ENCODE data around the gene MYO5A. TPM values are rescaled to one million over a fixed set of nuclear protein-coding genes. Genes with fewer than 3 reads are reported as not detected.
"Not testable (repeated sequence)": the region's sequence is repeated elsewhere in the genome, so short reads cannot be mapped to it uniquely, and the experiment has no call there.

MYO5A gene
- total RNA-seq, result 19.8 and 23.7 TPM in 2 replicates

DNA sequence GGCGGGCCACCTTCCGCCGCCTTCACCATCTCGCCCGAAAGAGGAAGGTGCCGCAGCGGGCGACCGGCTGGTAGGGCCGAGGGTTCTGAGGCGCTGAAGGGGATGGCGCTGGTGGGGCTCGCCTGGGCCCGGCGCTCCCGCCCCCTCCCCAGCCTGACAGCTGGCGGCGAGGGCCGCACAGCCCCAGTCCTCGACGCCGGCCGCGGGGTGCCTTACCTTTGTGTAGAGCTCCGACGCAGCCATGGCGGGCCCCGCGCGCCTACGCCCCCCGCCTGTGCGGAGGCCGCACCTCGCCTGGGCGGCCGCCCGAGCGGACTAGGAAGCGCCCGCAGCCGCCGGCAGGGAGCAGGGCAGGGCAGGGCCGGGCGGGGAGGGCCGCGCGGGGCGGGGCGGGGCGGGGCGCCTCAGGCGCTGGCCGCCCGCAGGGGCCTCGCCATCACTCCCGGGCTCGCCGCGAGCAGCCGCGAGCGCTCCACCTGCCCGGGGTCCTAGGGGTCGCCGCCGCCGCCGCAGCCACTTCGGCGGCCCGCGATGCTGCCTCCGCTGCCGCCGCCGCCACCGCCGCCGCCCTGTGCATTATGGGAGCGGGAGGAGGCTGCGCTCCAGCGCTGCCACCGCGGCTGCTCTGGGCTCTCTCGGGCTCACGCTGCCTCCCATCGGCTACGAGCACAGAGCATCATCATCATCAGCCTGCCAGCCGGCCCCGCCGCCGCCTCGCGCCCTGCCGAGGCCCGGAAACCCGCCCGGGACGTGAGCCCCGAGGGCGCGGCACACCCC, at the start of gene MYO5A:
Gene MYO5A, minus strand, starts transcription at position 317 of the 777 bp plus-strand sequence. Its CDS starts 74 bp downstream, at position 243.
- Mint-ChIP-seq H3K27ac (peak within 1 kb of the TSS; percentile 86), H3K27me3 (peaks cover 14% of the 10 kb centered on the region), H3K4me1 (peaks cover 32% of the 10 kb centered on the region), H3K9me3 (no peaks in the 10 kb centered on the region), H3K4me3 (peak within 1 kb of the TSS; percentile 96), H3K36me3 (ENCODE audit: low read depth) (peaks cover 1% of the 10 kb centered on the region)
- intact Hi-C loops (cut with micrococcal nuclease), result loop anchor here (1.0 to 10.0 kb wide), 6 partner anchors 30 to 266 kb away; partner anchors contain the start of gene ATOSA
- peak; percentile 94 for DNase-seq

DNA sequence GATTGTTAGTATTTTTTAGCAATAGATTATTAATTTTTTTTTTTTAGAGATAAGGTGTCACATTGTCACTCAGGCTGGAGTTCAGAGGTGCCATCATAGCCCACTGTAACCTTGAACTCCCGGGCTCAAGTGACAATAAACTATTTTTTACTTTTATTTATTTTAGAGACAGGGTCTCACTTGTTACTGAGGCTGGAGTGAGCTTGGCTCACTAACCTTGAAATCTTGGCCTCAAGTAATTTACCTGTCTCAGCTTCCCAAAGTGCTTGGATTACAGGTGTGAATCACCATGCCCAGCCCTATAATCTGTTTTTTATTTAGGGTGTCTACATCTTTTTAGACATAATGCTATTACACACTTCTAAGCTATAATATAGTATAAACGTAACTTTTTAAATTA, 48.0 kb upstream of the MYO5A start:
- intact Hi-C loops (cut with micrococcal nuclease), result no loop called here
- Mint-ChIP-seq H3K4me1 (no peaks in the 10 kb centered on the region), H3K27ac (no peak overlapping the region), H3K4me3 (no peak overlapping the region), H3K36me3 (ENCODE audit: low read depth) (peaks cover 9% of the 10 kb centered on the region), H3K27me3 (peaks cover 5% of the 10 kb centered on the region), H3K9me3 (peaks cover 9% of the 10 kb centered on the region)
- no peak for DNase-seq

DNA sequence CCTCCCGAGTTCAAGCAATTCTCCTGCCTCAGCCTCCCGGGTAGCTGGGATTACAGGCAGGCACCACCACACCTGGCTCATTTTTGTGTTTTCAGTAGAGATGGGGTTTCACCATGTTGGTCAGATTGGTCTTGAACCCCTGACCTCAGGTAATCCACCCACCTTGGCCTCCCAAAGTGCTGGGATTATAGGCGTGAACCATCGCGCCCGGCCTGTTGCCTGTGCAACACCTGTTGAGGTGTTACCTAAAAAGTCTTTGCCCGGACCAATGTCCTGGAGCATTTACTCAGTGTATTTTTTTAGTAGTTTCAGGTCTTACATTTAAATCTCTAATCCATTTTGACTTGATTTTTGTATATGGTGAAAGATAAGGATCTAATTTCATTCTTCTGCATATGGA, 46.9 kb upstream of the MYO5A start:
- H3K9me3 Mint-ChIP-seq; H3K27ac Mint-ChIP-seq; H3K4me1 Mint-ChIP-seq; H3K36me3 Mint-ChIP-seq (ENCODE audit: low read depth); DNase-seq; H3K4me3 Mint-ChIP-seq; H3K27me3 Mint-ChIP-seq; intact Hi-C loops (cut with micrococcal nuclease): not testable (repeated sequence)

DNA sequence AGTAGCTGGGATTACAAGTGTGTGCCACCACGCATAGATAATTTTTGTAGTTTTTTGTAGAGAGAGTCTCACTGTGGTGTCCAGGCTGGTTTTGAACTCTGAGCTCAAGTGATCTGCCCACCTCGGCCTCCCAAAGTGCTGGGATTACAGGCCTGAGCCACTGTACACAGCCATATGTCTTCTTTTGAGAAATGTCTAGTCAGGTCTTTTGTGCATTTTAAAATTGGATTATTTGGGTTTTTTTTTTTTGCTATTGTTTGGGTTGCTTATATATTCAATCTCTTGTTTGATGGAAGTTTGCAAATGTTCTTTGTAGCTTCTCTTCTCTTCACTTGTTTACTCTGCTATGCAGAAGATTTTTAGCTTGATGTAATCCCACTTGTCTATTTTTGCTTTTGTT, 46.4 kb upstream of the MYO5A start:
- peaks cover 9% of the 10 kb centered on the region for H3K9me3 Mint-ChIP-seq
- H3K27me3 Mint-ChIP-seq, result peaks cover 5% of the 10 kb centered on the region
- no peak overlapping the region for H3K4me3 Mint-ChIP-seq
- no peak overlapping the region for H3K27ac Mint-ChIP-seq
- no peaks in the 10 kb centered on the region for H3K4me1 Mint-ChIP-seq
- no peak for DNase-seq
- intact Hi-C loops (cut with micrococcal nuclease), result no loop called here
- H3K36me3 Mint-ChIP-seq (ENCODE audit: low read depth), result peaks cover 6% of the 10 kb centered on the region

DNA sequence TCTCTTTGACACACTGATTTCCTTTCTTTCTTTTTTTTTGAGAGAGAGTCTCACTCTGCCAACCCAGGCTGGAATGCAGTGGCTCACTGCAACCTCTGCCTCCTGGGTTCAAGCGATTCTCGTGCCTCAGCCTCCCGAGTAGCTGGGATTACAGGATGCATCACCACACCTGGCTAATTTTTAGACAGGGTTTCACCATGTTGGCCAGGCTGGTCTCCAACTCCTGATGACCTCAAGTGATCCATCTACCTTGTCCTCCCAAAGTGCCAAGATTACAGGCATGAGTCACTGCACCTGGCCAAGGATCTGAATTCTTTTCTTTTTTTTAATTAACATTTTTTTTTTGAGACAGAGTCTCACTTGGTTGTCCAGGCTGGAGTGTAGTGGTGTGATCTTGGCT, 45.9 kb upstream of the MYO5A start:
- H3K27ac Mint-ChIP-seq; H3K4me1 Mint-ChIP-seq; H3K4me3 Mint-ChIP-seq; H3K9me3 Mint-ChIP-seq; intact Hi-C loops (cut with micrococcal nuclease); H3K36me3 Mint-ChIP-seq (ENCODE audit: low read depth); H3K27me3 Mint-ChIP-seq; DNase-seq: not testable (repeated sequence)

DNA sequence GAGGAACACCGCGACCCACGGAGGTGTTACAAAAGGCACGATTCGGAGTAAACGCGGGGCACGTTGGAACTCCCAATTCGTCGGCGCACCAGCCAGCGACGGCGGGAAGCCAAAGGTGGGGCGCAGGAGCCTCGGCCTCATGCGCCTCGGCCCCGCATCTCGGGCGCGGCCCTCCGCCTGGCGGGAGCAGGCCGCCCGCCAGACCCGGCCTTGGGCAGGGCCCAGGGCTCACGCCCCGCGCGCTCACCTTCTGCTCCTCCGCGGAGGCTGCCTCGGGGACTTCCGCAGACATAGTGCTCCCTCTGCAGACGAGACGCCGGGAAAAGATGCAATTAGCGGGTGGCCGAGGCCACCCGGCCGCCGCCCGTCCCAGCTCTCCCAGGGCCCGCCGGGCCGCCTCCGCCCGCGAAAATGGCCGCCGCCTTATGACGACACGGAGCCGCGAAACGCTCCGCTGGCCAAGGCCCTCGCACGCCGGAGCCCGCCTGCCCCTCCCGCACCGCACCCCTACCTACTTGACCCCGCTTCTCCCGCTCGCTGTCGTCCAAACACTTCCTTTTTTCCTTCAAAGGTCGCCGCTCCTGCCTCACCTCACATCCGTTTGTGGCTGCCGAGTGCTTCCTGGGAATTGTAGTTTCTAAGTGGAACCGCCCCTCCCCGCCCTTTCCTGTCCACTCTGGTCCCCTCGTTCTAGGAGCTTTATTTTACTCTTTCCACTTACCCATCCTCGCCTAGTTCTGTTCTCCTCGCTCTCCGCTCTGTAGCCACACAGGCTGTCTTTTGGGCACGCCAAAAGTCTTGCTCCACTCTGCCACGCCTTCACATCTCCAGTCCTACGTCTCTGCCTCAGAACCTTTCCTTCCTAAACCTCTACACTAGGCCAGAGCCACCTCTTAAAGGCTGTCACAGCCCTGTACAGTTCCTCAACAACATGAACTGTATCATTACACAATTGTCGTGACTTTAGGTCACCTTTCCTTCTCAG, 40.2 kb upstream of the MYO5A start, which contains the start of gene ARPP19:
Gene ARPP19, minus strand, starts transcription at position 430 of the 985 bp plus-strand sequence. Its CDS starts 138 bp downstream, at position 292.
- peaks cover 28% of the 10 kb centered on the region for H3K4me1 Mint-ChIP-seq
- H3K27me3 Mint-ChIP-seq, result peaks cover 3% of the 10 kb centered on the region
- DNase-seq, result peak; percentile 94
- intact Hi-C loops (cut with micrococcal nuclease), result loop anchor here (1.0 kb wide), 4 partner anchors 10 to 238 kb away; partner anchors contain the start of gene ATOSA
- peak within 1 kb of the TSS; percentile 99 for H3K27ac Mint-ChIP-seq
- H3K36me3 Mint-ChIP-seq (ENCODE audit: low read depth), result peaks cover 9% of the 10 kb centered on the region
- H3K9me3 Mint-ChIP-seq, result peaks cover 3% of the 10 kb centered on the region
- peak within 1 kb of the TSS; percentile 88 for H3K4me3 Mint-ChIP-seq

DNA sequence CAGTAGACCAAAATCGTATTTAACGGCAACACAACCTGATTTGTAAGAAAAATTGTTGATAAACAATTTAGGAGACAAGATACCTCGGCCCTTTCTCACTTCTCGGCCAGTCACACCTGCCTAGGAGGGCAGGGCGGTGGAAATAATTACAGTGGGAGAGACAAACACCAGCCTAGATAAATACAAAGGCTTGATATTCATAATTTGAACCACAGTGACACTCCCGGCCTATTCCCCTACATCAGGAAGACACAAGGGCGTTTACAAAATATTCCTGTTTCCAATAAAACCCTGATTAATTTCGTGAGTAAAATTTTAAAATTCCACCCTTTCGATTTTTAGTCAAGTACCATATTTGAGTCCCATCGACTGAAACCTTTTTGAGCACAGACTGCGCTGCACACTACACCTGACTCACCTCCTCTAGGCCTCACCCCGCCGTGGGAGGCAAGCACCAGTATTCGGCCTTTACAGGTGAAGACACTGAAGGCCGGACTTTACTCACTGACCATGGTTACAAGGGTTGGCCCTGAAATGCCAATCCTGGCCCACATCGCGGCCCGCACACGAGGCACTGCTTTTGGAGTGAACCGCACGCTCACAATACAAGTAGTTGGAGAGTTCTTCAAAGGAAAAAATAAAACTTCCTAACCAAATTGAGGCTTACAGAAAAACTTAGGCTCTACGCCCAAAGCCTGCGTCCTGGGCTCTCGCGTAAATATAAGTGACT, 39.4 kb upstream of the MYO5A start:
- peak; percentile 81 for DNase-seq
- Mint-ChIP-seq H3K4me3 (peak overlapping the region; percentile 88), H3K27ac (peak overlapping the region; percentile 99), H3K9me3 (no peaks in the 10 kb centered on the region), H3K36me3 (ENCODE audit: low read depth) (peaks cover 9% of the 10 kb centered on the region), H3K27me3 (no peaks in the 10 kb centered on the region), H3K4me1 (peaks cover 29% of the 10 kb centered on the region)
- intact Hi-C loops (cut with micrococcal nuclease), result loop anchor here (1.0 kb wide), 3 partner anchors 9 to 237 kb away; no protein-coding TSS in a partner anchor

DNA sequence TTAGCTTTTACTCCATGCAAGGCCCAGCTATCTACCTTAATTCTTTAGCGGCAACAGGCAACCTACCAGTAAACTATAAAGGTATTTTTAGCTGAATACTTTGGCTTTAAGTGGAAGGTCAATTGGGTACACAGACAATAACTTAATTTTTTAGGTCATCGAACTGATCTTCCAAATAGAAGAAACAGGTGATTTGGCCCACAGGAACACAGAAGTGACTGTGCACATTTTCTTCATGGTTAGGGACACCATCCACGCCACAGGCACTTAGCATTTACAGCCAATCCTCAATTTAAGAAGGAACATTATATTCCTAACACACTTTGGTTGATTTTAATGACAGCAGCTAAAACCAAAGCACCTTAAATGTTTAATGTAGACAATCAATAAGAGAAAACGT, 38.2 kb upstream of the MYO5A start:
- H3K9me3 Mint-ChIP-seq, result no peaks in the 10 kb centered on the region
- intact Hi-C loops (cut with micrococcal nuclease), result no loop called here
- H3K27me3 Mint-ChIP-seq, result no peaks in the 10 kb centered on the region
- peaks cover 11% of the 10 kb centered on the region for H3K36me3 Mint-ChIP-seq (ENCODE audit: low read depth)
- H3K4me1 Mint-ChIP-seq, result peaks cover 36% of the 10 kb centered on the region
- peak overlapping the region; percentile 88 for H3K4me3 Mint-ChIP-seq
- H3K27ac Mint-ChIP-seq, result no peak overlapping the region
- no peak for DNase-seq

DNA sequence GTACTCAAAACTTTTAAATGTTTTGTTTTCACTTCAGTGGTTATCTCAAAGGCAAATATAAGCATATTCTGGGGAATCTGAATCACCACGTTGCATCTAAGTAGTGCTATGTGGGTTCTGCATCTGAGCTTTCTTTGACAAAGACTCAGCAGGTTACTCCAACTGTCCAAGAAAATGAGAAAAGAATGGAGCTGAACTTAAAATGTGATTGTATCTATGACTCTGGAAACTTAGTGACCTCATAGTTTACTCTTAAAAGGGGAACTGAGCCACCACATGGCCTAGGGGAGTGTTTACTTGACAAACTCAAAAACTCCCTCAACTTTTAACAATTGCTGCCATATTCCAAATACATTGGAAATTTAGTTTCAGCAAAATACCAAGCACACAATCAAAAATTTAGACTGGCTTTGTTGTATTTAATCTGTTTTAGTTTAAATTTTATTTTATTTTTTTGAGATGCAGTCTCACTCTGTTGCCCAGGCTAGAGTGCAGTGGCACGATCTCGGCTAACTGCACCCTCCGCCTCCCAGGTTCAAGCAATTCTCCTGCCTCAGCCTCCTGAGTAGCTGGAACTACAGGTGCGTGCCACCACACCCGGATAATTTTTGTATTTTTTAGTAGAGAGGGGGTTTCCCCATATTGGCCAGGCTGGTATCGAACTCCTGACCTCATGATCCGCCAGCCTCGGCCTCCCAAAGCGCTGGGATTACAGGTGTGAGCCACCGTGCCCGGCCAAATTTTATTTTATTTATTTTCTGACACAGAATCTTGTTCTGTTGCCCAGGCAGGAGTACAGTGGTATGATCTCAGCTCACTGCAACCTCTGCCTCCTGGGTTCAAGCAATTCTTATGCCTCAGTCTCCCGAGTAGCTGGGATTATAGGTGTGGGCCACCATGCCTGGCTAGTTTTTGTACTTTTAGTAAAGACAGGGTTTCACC, 37.0 kb upstream of the MYO5A start:
- Mint-ChIP-seq H3K27ac (peak overlapping the region; percentile 79), H3K36me3 (ENCODE audit: low read depth) (peaks cover 12% of the 10 kb centered on the region), H3K4me3 (peak overlapping the region; percentile 22), H3K4me1 (peaks cover 42% of the 10 kb centered on the region)
- intact Hi-C loops (cut with micrococcal nuclease); H3K9me3 Mint-ChIP-seq; H3K27me3 Mint-ChIP-seq; DNase-seq: not testable (repeated sequence)

DNA sequence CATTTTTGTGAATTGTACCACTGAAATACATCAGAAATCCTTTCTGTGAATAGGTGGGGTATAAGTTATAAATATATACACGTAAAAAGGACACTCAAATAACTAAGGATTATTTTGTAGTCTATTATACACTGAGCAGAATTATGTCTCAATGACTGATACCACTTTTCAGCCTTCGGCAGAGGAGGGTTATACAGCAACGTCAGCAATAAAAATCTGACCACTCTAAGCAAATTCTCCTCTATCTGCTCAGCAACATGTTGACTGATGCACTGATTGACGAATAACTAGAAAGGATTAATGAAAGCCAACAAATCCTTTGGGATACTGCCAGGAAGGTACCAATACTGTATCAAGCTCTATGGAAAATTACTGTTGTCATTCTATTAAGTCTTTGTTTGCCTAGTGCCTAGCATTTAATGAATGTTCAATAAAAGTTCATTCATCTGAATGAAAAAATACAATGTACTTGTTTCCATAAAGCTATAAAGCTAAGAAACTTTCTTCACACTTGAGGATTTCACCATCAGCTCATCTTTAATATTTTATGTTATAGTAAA, 34.9 kb upstream of the MYO5A start:
- H3K9me3 Mint-ChIP-seq, result no peaks in the 10 kb centered on the region
- peaks cover 16% of the 10 kb centered on the region for H3K36me3 Mint-ChIP-seq (ENCODE audit: low read depth)
- DNase-seq, result no peak
- H3K27me3 Mint-ChIP-seq, result no peaks in the 10 kb centered on the region
- intact Hi-C loops (cut with micrococcal nuclease), result no loop called here
- no peak overlapping the region for H3K4me3 Mint-ChIP-seq
- H3K27ac Mint-ChIP-seq, result no peak overlapping the region
- H3K4me1 Mint-ChIP-seq, result peaks cover 56% of the 10 kb centered on the region

DNA sequence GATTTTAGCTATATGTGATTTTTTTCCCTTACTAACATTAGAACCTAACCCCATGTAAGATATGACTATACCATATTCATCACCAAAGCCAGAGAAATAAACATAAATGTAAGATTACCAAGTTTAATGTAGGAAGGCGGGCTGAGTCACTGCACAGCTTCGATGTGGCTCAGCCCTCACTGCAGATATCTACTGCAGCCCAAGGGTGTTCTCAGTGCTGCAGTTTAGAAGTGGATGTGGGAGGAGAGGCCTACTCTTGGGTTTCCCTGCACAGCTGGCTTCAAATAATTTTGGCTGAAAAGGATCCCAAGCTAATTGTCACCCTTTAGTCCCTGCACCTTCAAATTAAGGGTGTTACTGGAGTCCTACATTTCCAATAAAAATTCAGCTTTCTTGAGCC, 30.9 kb upstream of the MYO5A start:
- no peaks in the 10 kb centered on the region for H3K27me3 Mint-ChIP-seq
- DNase-seq, result peak; percentile 72
- H3K4me1 Mint-ChIP-seq, result peaks cover 54% of the 10 kb centered on the region
- intact Hi-C loops (cut with micrococcal nuclease), result loop anchor here (1.0 to 10.0 kb wide), 9 partner anchors 9 to 1792 kb away; partner anchors contain the start of genes ATOSA and SPPL2A
- no peaks in the 10 kb centered on the region for H3K9me3 Mint-ChIP-seq
- H3K36me3 Mint-ChIP-seq (ENCODE audit: low read depth), result peaks cover 23% of the 10 kb centered on the region
- peak overlapping the region; percentile 83 for H3K27ac Mint-ChIP-seq
- H3K4me3 Mint-ChIP-seq, result peak overlapping the region; percentile 72

DNA sequence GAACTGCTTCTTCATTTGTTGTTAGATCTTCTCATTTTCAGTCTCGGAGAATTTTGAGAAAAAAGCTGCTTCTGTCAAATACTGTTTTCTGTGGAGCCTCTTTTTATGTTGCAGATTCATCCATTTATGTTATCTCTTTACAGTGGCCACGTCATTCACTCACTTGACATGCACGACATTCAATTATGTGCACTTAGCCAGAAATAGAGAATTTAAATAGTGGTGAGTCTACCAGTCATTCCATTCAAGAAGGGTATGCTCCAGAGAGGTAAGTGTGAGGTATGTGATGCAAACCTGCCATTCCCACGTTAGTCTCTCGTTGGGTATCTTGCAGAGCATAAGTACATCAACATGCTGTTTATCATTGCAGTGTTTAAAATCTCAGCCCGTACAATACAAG, 30.3 kb upstream of the MYO5A start:
- no peaks in the 10 kb centered on the region for H3K9me3 Mint-ChIP-seq
- H3K4me1 Mint-ChIP-seq, result peaks cover 53% of the 10 kb centered on the region
- no peaks in the 10 kb centered on the region for H3K27me3 Mint-ChIP-seq
- peak overlapping the region; percentile 83 for H3K27ac Mint-ChIP-seq
- peak overlapping the region; percentile 72 for H3K4me3 Mint-ChIP-seq
- DNase-seq, result no peak
- intact Hi-C loops (cut with micrococcal nuclease), result loop anchor here (1.0 to 10.0 kb wide), 9 partner anchors 9 to 1792 kb away; partner anchors contain the start of genes ATOSA and SPPL2A
- H3K36me3 Mint-ChIP-seq (ENCODE audit: low read depth), result peaks cover 27% of the 10 kb centered on the region

Data from activated CD4-positive, alpha-beta T cell treated with anti-CD3 and anti-CD28 coated beads, Interleukin-2, amount 10 ng/mL, durations not matched to agents 24 days and 14 days (primary cell).